Retinal pigment epithelial cell (primary cell): ENCODE results near the gene CTNNBIP1.

Source experiments
- DNase-seq: peaks from one replicate; pipeline ENCODE4 v3.0.0-alpha.2; 2010; ENCODE audit warnings: low read depth
- H3K4me3 ChIP-seq: 2 replicates; pipeline ENCODE4 v1.5.1; 2011; ENCODE audit warnings: mild to moderate bottlenecking, low read length, control low read depth, moderate library complexity
- TF ChIP-seq, protein P1 (sequence below): conservative IDR thresholded peaks from 2 replicates; pipeline ENCODE4 v1.5.1; 2011; ENCODE audit warnings: low read depth, low read length, control low read depth, inconsistent platforms

The CTNNBIP1 gene

DNA sequence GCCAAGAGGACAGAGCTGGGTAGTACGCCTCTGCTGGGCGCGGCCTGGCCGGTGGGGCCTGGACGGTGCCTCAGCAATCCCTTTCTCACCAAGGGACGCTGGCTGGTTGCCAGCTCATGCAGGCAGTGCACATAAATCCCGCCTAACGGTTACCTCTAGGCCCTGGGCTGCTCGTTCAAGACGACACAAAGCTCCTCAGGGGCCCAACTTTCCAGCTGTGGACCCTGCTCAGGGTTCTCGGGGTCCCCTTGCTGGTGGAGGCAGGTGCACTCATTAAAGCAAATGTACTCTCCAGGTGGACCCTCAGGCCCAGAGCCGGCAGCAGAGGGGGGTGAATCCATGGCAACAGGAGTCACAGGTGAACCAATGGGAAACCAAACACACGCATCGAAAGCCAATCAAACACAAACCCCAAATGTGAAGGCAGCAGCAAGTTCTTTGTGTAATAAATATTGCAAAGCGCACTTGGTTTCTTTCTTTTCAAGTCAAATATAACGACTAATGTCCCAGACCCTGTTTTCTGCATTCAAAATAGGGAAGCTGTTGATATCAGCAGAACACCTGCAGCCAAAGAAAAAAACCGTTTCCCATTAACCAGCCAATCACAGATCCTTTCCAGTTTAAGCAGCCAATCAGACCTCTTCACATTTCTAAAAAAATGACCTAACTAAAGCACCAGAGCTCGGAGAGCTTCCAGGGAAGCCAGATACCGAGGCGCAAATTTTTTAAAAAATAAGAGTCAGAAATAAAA is 60.2 kb downstream of the CTNNBIP1 start:
- TF ChIP-seq, protein P1, sequence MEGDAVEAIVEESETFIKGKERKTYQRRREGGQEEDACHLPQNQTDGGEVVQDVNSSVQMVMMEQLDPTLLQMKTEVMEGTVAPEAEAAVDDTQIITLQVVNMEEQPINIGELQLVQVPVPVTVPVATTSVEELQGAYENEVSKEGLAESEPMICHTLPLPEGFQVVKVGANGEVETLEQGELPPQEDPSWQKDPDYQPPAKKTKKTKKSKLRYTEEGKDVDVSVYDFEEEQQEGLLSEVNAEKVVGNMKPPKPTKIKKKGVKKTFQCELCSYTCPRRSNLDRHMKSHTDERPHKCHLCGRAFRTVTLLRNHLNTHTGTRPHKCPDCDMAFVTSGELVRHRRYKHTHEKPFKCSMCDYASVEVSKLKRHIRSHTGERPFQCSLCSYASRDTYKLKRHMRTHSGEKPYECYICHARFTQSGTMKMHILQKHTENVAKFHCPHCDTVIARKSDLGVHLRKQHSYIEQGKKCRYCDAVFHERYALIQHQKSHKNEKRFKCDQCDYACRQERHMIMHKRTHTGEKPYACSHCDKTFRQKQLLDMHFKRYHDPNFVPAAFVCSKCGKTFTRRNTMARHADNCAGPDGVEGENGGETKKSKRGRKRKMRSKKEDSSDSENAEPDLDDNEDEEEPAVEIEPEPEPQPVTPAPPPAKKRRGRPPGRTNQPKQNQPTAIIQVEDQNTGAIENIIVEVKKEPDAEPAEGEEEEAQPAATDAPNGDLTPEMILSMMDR = no peak
- no peak for DNase-seq

DNA sequence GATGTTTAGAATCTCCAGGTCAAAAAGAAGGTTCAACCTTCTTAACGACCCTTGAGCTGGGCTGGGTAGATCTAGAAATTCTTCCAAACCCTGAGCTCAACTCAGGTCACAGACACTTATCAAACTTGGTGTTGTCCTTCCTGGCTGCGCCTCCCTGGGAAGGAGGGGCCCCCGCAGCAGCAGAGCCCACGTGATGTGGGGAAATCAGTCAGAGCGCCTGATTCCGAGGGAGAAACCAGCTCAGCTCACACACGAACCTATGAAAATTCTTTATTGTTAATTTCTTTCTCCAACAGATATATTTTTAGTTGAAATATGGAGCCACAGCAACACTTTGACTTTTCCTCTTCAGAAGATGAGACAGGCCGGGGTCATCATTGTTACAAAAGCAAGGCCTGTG is 62.0 kb downstream of the CTNNBIP1 start:
- TF ChIP-seq, protein P1 = no peak
- no peak for DNase-seq
- no peak overlapping the region for H3K4me3 ChIP-seq

More for the DNA sequence above, 60.2 kb downstream of the CTNNBIP1 start:
- H3K4me3 ChIP-seq = no peak overlapping the region

DNA sequence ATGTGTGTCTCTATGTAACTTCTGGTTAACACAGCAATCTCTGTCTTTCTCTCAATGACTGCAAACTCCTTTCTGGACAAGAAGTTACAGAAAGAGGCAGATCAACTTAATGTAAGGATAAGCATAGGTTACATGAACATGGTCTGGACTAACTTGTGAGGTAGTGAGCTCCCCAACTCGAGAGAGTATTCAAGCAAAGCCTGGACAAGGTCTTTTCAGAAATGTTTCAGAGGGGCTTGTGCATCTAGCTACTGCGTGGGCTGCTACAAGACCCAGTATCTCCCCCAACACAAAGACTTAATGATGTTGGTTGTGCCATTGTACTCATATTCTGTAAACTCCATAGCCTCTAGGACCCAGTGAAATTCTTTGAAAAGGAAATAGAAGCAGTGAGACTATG is 62.8 kb downstream of the CTNNBIP1 start:
- no peak overlapping the region for H3K4me3 ChIP-seq
- no peak for DNase-seq
- TF ChIP-seq, protein P1 = no peak

DNA sequence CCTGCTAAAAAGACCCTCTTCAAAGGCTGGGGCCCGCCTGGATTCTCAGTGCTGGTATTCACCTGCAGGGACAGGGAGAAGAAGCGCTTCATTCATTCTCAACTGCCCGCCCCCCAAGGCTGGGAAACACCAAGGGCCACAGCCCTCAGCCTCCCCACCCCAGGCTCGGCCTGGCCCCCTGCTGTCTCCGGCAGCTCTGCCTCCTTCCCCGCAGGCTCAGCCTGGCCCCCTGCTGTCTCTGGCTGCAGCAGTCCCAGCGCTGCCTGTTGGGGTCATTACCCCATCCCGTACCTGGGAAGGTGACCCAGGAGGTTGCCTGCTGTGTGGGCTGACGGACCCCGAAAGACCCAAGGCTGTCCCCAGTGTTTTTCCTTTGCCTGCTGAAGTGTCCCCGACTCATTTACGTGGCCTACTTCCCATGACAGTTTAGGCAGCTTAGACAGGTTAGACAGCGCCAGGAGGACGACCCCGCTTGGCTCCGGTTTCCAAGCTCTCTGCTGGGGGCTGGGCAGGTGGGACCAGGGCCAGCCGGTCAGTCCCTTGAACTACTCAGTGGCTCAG is 63.4 kb downstream of the CTNNBIP1 start:
- no peak for DNase-seq
- no peak overlapping the region for H3K4me3 ChIP-seq
- TF ChIP-seq, protein P1 = no peak

DNA sequence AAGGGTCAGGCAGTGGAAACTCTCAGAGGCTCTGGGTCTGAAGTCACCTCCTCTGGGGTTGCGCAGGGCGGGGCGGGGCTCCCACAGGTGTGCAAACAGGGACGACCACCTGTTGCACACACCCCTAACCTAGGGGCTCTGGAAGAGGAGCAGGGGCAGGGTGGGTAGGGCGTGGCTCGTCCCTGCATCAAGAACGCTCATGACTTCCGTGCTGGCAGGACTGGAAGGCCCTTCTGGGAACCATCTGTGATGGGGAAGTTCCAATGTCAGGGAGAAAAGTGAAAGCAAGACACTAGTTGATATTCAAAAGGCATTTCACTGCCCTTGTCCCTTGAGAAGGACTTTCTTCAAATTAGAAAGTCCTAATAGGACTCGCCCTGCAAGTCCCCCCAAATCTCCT is 64.2 kb downstream of the CTNNBIP1 start:
- DNase-seq = no peak

DNA sequence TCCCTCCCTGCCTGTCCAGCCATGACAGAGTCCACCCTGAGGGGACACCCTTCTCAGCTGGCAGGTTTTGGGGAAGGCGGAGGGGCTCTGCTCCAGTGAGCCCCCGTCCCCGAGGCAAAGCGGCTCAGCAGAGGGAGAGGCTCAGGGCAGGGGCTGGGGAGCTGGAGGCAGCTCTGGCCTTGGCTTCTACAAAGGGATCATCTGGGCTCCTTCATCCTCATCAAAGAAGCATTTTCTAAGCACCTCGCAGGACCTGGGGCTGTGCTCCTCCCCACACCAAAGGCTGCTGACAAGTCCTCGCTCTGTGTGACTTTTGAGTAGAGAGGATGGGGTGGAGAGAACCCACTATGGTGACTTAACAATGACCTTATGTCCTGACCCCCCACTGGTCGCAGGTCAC is 65.3 kb downstream of the CTNNBIP1 start:
- TF ChIP-seq, protein P1 = no peak
- H3K4me3 ChIP-seq = no peak overlapping the region

More for the DNA sequence above, 64.2 kb downstream of the CTNNBIP1 start:
- H3K4me3 ChIP-seq = no peak overlapping the region
- TF ChIP-seq, protein P1 = no peak

DNA sequence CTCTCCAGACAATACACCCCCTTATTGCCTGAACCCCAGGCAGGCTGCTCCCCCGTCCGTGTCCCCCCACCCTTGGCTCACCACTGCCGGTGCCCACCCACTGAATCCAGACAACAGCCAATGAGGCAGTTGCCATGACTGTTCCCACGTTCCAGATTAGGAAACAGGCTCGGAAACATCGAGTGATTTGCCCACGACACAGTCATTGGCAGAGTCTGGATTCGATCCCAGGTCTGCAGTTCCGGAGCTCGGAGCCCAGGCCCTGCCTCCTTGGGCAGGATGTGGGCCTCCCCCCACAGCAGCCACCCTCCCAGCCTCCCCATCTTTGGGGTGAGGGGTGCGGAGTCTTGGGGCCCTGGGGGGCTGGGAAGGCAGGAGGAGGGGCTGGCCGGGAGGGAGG is 66.0 kb downstream of the CTNNBIP1 start:
- TF ChIP-seq, protein P1 = no peak
- no peak for DNase-seq
- no peak overlapping the region for H3K4me3 ChIP-seq

More for the DNA sequence above, 65.3 kb downstream of the CTNNBIP1 start:
- no peak for DNase-seq
